Lower lobe of right lung (tissue), 2 donors: Measurements from ENCODE around the gene NCF2. TPM values are rescaled to one million over a fixed set of nuclear protein-coding genes. Genes with fewer than 3 reads are reported as not detected.

Source experiments
- ATAC-seq, 2 donors: fragments of 200-7000 bp; cut with Tn5 transposase; one replicate each; pipeline ENCODE4 v1.9.1; 2020 to 2022; ENCODE audit warnings: mild to moderate bottlenecking in 2 of 2, moderate library complexity in 2 of 2
- DNase-seq: peaks from one replicate; pipeline ENCODE4 v3.0.0-alpha.2; 2020
- H3K27ac ChIP-seq: fragments of 200-600 bp; one replicate; pipeline ENCODE4 v1.8.0; 2022
- H3K27me3 ChIP-seq: fragments of 200-600 bp; one replicate; pipeline ENCODE4 v1.8.0; 2022; ENCODE audit warnings: low read depth
- H3K36me3 ChIP-seq: fragments of 200-600 bp; one replicate; pipeline ENCODE4 v1.8.0; 2022; ENCODE audit warnings: mild to moderate bottlenecking
- H3K4me1 ChIP-seq: fragments of 200-600 bp; one replicate; pipeline ENCODE4 v1.8.0; 2022
- H3K4me3 ChIP-seq: fragments of 200-600 bp; one replicate; pipeline ENCODE4 v1.8.0; 2022; ENCODE audit warnings: mild to moderate bottlenecking
- H3K9me3 ChIP-seq: fragments of 200-600 bp; one replicate; pipeline ENCODE4 v1.8.0; 2022
- CTCF ChIP-seq: fragments of 200-600 bp; IDR thresholded peaks from one replicate; pipeline ENCODE4 v1.8.0; 2022; ENCODE audit warnings: antibody characterized with exemption, mild to moderate bottlenecking
- intact Hi-C: fragments of 100-400 bp; cut with DNase I; formaldehyde crosslinking; loops from one replicate; pipeline ENCODE4 v1.11.0; 2022
- total RNA-seq: library from RNA; stranded (reverse); fragmentation: NEBNext Ultra II Directional; extraction: Animal tissue kit (Norgen Biotek cat#: 25700); gene quantifications from one replicate; pipeline ENCODE4 v1.2.1, GENCODE V29; 2021
- donor health status: DM: no; HTN: yes; CAD: no; lungs with severe emphysema.

Gene NCF2
- total RNA-seq, 1 donor from 2014 or later: 211 TPM

GRCh38 chr1:183635099-183635605, 44.9 kb upstream of the NCF2 start:
- Histone ChIP-seq H3K27me3 (no peaks in the 10 kb centered on the region), H3K4me3 (peak overlapping the region; percentile 85), H3K36me3 (peaks cover 17% of the 10 kb centered on the region), H3K9me3 (no peaks in the 10 kb centered on the region), H3K4me1 (peaks cover 55% of the 10 kb centered on the region), H3K27ac (peak overlapping the region; percentile 96)
- peak; percentile 74 for DNase-seq
- intact Hi-C loops: no loop called here
- no peak for TF ChIP-seq CTCF
- ATAC-seq: peak; percentile 70 to 74

GRCh38 chr1:183634429-183635065, 44.3 kb upstream of the NCF2 start:
- Histone ChIP-seq H3K9me3 (no peaks in the 10 kb centered on the region), H3K4me1 (peaks cover 61% of the 10 kb centered on the region), H3K36me3 (peaks cover 23% of the 10 kb centered on the region), H3K27ac (peak overlapping the region; percentile 96), H3K4me3 (peak overlapping the region; percentile 85), H3K27me3 (no peaks in the 10 kb centered on the region)
- TF ChIP-seq CTCF: no peak
- ATAC-seq (no peak), DNase-seq (no peak)
- intact Hi-C loops: no loop called here

GRCh38 chr1:183633676-183634343, 43.6 kb upstream of the NCF2 start:
- peak overlapping the region; percentile 85 for H3K4me3 ChIP-seq
- H3K36me3 ChIP-seq: peaks cover 30% of the 10 kb centered on the region
- no peaks in the 10 kb centered on the region for H3K27me3 ChIP-seq
- peak overlapping the region; percentile 96 for H3K27ac ChIP-seq
- H3K4me1 ChIP-seq: peaks cover 67% of the 10 kb centered on the region
- DNase-seq: no peak
- no peaks in the 10 kb centered on the region for H3K9me3 ChIP-seq
- peak in 1 of 2 donors; percentile 11 for ATAC-seq
- peak; percentile 37 for TF ChIP-seq CTCF
- intact Hi-C loops: no loop called here

GRCh38 chr1:183632964-183633363, 42.7 kb upstream of the NCF2 start:
- ATAC-seq: no peak
- peaks cover 75% of the 10 kb centered on the region for H3K4me1 ChIP-seq
- DNase-seq: no peak

GRCh38 chr1:183632114-183632513, 41.9 kb upstream of the NCF2 start:
- peaks cover 78% of the 10 kb centered on the region for H3K4me1 ChIP-seq
- H3K4me3 ChIP-seq: peak overlapping the region; percentile 85
- H3K27ac ChIP-seq: peak overlapping the region; percentile 50
- ATAC-seq: no peak
- TF ChIP-seq CTCF: no peak
- no peaks in the 10 kb centered on the region for H3K27me3 ChIP-seq
- DNase-seq: no peak
- peaks cover 47% of the 10 kb centered on the region for H3K36me3 ChIP-seq
- H3K9me3 ChIP-seq: no peaks in the 10 kb centered on the region
- intact Hi-C loops: no loop called here

More at GRCh38 chr1:183632964-183633363, 42.7 kb upstream of the NCF2 start:
- TF ChIP-seq CTCF: no peak
- no peaks in the 10 kb centered on the region for H3K9me3 ChIP-seq
- no peaks in the 10 kb centered on the region for H3K27me3 ChIP-seq
- peak overlapping the region; percentile 96 for H3K27ac ChIP-seq
- intact Hi-C loops: no loop called here
- peak overlapping the region; percentile 85 for H3K4me3 ChIP-seq
- H3K36me3 ChIP-seq: peaks cover 39% of the 10 kb centered on the region
